ENCODE measurements around the gene ACO1. TPM values are rescaled to one million over a fixed set of nuclear protein-coding genes. Genes with fewer than 3 reads are reported as not detected.

Gene ACO1
- 30.6 TPM for total RNA-seq (ENCODE audit: unreplicated experiment)
- long read RNA-seq, full-length matches to known transcripts, result 15 of 22 reads
- long read RNA-seq, partial matches to known transcripts, result 4 of 22 reads
- long read RNA-seq, other reads (novel, unspliced or antisense), result 3 of 22 reads

GRCh38 chr9:32384364-32385151, at the start of gene ACO1:
ACO1 (plus strand) TSS chr9:32384643; CDS start chr9:32405507, 20,864 bp downstream.
- peak within 1 kb of the TSS; percentile 93 for H3K4me3 Mint-ChIP-seq (ENCODE audit: unreplicated experiment)
- peak within 1 kb of the TSS; percentile 3 for H3K27ac Mint-ChIP-seq (ENCODE audit: unreplicated experiment)
- peaks cover 2% of the 10 kb centered on the region for H3K27me3 Mint-ChIP-seq (ENCODE audit: unreplicated experiment)
- no peak for TF ChIP-seq CTCF (IDR thresholded peaks at IDR 0.05; ENCODE audit: unreplicated experiment)
- no peaks in the 10 kb centered on the region for H3K9me3 Mint-ChIP-seq (ENCODE audit: unreplicated experiment)
- H3K36me3 Mint-ChIP-seq (ENCODE audit: low read depth, unreplicated experiment), result no peaks in the 10 kb centered on the region
- H3K4me1 Mint-ChIP-seq (ENCODE audit: unreplicated experiment), result peaks cover 9% of the 10 kb centered on the region
- peak; percentile 93 for DNase-seq (ENCODE audit: low spot score)

- Mint-ChIP-seq H3K4me1 (ENCODE audit: unreplicated experiment) (no peaks in the 10 kb centered on the region), H3K27ac (ENCODE audit: unreplicated experiment) (no peak overlapping the region), H3K27me3 (ENCODE audit: unreplicated experiment) (no peaks in the 10 kb centered on the region), H3K4me3 (ENCODE audit: unreplicated experiment) (no peak overlapping the region), H3K9me3 (ENCODE audit: unreplicated experiment) (no peaks in the 10 kb centered on the region), H3K36me3 (ENCODE audit: low read depth, unreplicated experiment) (no peaks in the 10 kb centered on the region)
- no peak for TF ChIP-seq CTCF (IDR thresholded peaks at IDR 0.05; ENCODE audit: unreplicated experiment)
- no peak for DNase-seq (ENCODE audit: low spot score)
These were observed 49.2 kb upstream of the ACO1 start for GRCh38 chr9:32334916-32335895.

GRCh38 chr9:32339424-32339823, 45.0 kb upstream of the ACO1 start:
- Mint-ChIP-seq H3K27ac (ENCODE audit: unreplicated experiment) (no peak overlapping the region), H3K27me3 (ENCODE audit: unreplicated experiment) (no peaks in the 10 kb centered on the region), H3K4me3 (ENCODE audit: unreplicated experiment) (no peak overlapping the region), H3K9me3 (ENCODE audit: unreplicated experiment) (no peaks in the 10 kb centered on the region), H3K4me1 (ENCODE audit: unreplicated experiment) (no peaks in the 10 kb centered on the region), H3K36me3 (ENCODE audit: low read depth, unreplicated experiment) (no peaks in the 10 kb centered on the region)
- DNase-seq (ENCODE audit: low spot score), result no peak
- no peak for TF ChIP-seq CTCF (IDR thresholded peaks at IDR 0.05; ENCODE audit: unreplicated experiment)

- Mint-ChIP-seq H3K4me1 (ENCODE audit: unreplicated experiment) (peaks cover 6% of the 10 kb centered on the region), H3K27ac (ENCODE audit: unreplicated experiment) (no peak overlapping the region), H3K4me3 (ENCODE audit: unreplicated experiment) (no peak overlapping the region), H3K9me3 (ENCODE audit: unreplicated experiment) (no peaks in the 10 kb centered on the region), H3K27me3 (ENCODE audit: unreplicated experiment) (no peaks in the 10 kb centered on the region), H3K36me3 (ENCODE audit: low read depth, unreplicated experiment) (no peaks in the 10 kb centered on the region)
- DNase-seq (ENCODE audit: low spot score), result no peak
- no peak for TF ChIP-seq CTCF (IDR thresholded peaks at IDR 0.05; ENCODE audit: unreplicated experiment)
These were observed 44.1 kb upstream of the ACO1 start for GRCh38 chr9:32340361-32340760.
